Ishikawa (cell line): Measurements from ENCODE around the gene MYRFL.

Source experiments
- CEBPB ChIP-seq: IDR thresholded peaks from 2 replicates; pipeline ENCODE4 v1.6.1; 2012
- CREB1 ChIP-seq: IDR thresholded peaks from 2 replicates; pipeline ENCODE4 v1.6.1; 2012; ENCODE audit warnings: low read depth
- EGR1 ChIP-seq: IDR thresholded peaks from 2 replicates; pipeline ENCODE4 v1.6.1; 2012
- EP300 ChIP-seq: IDR thresholded peaks from 2 replicates; pipeline ENCODE4 v1.6.1; 2012; ENCODE audit warnings: borderline replicate concordance
- FOXM1 ChIP-seq: IDR thresholded peaks from 2 replicates; pipeline ENCODE4 v1.6.1; 2012; ENCODE audit warnings: low read depth, borderline replicate concordance
- MAX ChIP-seq: IDR thresholded peaks from 2 replicates; pipeline ENCODE4 v1.6.1; 2012
- NFIC ChIP-seq: IDR thresholded peaks from 2 replicates; pipeline ENCODE4 v1.6.1; 2012
- RAD21 ChIP-seq: IDR thresholded peaks from 2 replicates; pipeline ENCODE4 v1.6.1; 2012; ENCODE audit warnings: low read depth
- TAF1 ChIP-seq: IDR thresholded peaks from 2 replicates; pipeline ENCODE4 v1.6.1; 2012; ENCODE audit warnings: low read depth, mild to moderate bottlenecking
- TCF12 ChIP-seq: IDR thresholded peaks from 2 replicates; pipeline ENCODE4 v1.6.1; 2012; ENCODE audit warnings: low read depth
- TEAD4 ChIP-seq: IDR thresholded peaks from 2 replicates; pipeline ENCODE4 v1.6.1; 2012
- YY1 ChIP-seq: IDR thresholded peaks from 2 replicates; pipeline ENCODE4 v1.6.1; 2012; ENCODE audit warnings: low read depth
- ZBTB7A ChIP-seq: IDR thresholded peaks from 2 replicates; pipeline ENCODE4 v1.6.1; 2012; ENCODE audit warnings: low read depth
- TF ChIP-seq, protein P1 (sequence below): IDR thresholded peaks from 2 replicates; pipeline ENCODE4 v1.6.1; 2012
- TF ChIP-seq, protein P2 (sequence below): IDR thresholded peaks from 2 replicates; pipeline ENCODE4 v1.6.1; 2012; ENCODE audit warnings: low read depth, mild to moderate bottlenecking

MYRFL gene

DNA sequence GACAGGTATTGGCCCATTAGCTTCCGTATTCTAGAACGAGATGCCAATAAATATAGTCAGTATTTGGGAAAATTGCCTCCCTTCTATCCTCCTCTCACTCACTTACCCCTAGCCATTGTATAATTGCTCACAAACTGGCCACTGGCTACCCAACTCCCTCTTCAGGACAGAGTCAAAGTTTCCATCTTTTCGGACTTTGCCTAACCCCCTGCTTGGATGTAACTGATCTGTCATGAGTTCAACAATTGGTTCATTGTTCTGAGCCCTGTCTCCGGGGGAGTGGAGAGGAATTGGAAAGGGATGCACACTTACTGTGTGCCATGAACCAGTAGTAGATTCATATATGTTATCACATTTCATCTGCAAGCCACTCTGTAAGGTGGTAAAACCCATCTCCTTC lies 12.2 kb downstream of the MYRFL start:
- TF ChIP-seq TEAD4, result no peak
- TF ChIP-seq TAF1, result no peak
- TF ChIP-seq NFIC, result no peak
- TF ChIP-seq RAD21, result no peak
- TF ChIP-seq, protein P1, sequence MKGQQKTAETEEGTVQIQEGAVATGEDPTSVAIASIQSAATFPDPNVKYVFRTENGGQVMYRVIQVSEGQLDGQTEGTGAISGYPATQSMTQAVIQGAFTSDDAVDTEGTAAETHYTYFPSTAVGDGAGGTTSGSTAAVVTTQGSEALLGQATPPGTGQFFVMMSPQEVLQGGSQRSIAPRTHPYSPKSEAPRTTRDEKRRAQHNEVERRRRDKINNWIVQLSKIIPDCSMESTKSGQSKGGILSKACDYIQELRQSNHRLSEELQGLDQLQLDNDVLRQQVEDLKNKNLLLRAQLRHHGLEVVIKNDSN, result no peak
- no peak for TF ChIP-seq YY1
- TF ChIP-seq ZBTB7A, result no peak
- no peak for TF ChIP-seq EGR1
- TF ChIP-seq, protein P2, sequence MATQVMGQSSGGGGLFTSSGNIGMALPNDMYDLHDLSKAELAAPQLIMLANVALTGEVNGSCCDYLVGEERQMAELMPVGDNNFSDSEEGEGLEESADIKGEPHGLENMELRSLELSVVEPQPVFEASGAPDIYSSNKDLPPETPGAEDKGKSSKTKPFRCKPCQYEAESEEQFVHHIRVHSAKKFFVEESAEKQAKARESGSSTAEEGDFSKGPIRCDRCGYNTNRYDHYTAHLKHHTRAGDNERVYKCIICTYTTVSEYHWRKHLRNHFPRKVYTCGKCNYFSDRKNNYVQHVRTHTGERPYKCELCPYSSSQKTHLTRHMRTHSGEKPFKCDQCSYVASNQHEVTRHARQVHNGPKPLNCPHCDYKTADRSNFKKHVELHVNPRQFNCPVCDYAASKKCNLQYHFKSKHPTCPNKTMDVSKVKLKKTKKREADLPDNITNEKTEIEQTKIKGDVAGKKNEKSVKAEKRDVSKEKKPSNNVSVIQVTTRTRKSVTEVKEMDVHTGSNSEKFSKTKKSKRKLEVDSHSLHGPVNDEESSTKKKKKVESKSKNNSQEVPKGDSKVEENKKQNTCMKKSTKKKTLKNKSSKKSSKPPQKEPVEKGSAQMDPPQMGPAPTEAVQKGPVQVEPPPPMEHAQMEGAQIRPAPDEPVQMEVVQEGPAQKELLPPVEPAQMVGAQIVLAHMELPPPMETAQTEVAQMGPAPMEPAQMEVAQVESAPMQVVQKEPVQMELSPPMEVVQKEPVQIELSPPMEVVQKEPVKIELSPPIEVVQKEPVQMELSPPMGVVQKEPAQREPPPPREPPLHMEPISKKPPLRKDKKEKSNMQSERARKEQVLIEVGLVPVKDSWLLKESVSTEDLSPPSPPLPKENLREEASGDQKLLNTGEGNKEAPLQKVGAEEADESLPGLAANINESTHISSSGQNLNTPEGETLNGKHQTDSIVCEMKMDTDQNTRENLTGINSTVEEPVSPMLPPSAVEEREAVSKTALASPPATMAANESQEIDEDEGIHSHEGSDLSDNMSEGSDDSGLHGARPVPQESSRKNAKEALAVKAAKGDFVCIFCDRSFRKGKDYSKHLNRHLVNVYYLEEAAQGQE, result no peak
- TF ChIP-seq MAX, result no peak
- TF ChIP-seq CEBPB, result no peak
- no peak for TF ChIP-seq TCF12
- TF ChIP-seq EP300, result no peak
- no peak for TF ChIP-seq CREB1
- TF ChIP-seq FOXM1, result no peak

GRCh38 chr12:69837657-69838415 lies 12.8 kb downstream of the MYRFL start:
- TF ChIP-seq FOXM1 (no peak), NFIC (no peak), MAX (no peak), ZBTB7A (no peak), CEBPB (no peak), CREB1 (no peak), RAD21 (no peak), EP300 (no peak), TEAD4 (no peak), TAF1 (no peak), YY1 (no peak), TCF12 (no peak), EGR1 (no peak)
- TF ChIP-seq, protein P2, result no peak
- TF ChIP-seq, protein P1, result no peak

- TF ChIP-seq TEAD4 (no peak), CREB1 (no peak)
- TF ChIP-seq, protein P2, result no peak
Measured at GRCh38 chr12:69840727-69841126, 15.7 kb downstream of the MYRFL start.

GRCh38 chr12:69843608-69844007 lies 18.6 kb downstream of the MYRFL start:
- TF ChIP-seq CREB1 (no peak), ZBTB7A (no peak), TCF12 (no peak), CEBPB (no peak), EP300 (no peak), TAF1 (no peak), FOXM1 (no peak), NFIC (no peak), TEAD4 (no peak), MAX (no peak), YY1 (no peak), RAD21 (no peak)
- TF ChIP-seq, protein P1, result no peak
